ENCODE results near the gene COL17A1.

COL17A1 gene

DNA sequence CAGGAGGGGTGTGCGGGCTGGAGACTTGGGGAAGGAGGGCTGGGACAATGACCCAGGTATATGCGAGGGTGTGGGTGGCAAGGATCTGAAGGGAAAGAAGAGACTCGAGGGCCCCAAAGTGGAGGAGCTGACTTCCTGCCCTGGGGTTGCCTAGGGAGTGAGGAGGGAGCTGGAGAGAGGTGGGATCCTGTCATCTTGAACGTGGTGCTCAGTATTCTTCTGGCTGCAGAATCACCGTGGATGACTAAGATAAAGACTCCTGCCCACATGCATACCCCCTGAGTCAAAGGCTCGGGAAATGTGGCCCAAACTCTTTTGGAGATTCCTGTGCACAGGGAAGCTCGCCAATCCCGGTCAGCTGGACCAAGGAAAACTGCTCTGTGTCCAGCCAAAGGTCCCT is 31.2 kb downstream of the COL17A1 start:
- no peak for DNase-seq (ENCODE audit: low read depth, low spot score)
- Histone ChIP-seq H3K9me3 (ENCODE audit: insufficient read depth, low read length) (no peaks in the 10 kb centered on the region; the same call in 1 of the 2 replicates), H3K4me3 (ENCODE audit: insufficient read length, low read depth) (no peak overlapping the region), H3K36me3 (ENCODE audit: insufficient read depth, insufficient read length, low read length) (no peaks in the 10 kb centered on the region), H3K9ac (ENCODE audit: insufficient read length, low read depth) (no peak overlapping the region), H3K4me1 (ENCODE audit: insufficient read depth, insufficient read length) (no peaks in the 10 kb centered on the region), H3K27me3 (ENCODE audit: insufficient read depth, insufficient read length) (no peaks in the 10 kb centered on the region)
- TF ChIP-seq SUZ12 (IDR thresholded peaks at IDR 0.05; ENCODE audit: extremely low read depth, insufficient read depth, insufficient read length) (no peak), YY1 (IDR thresholded peaks at IDR 0.05; ENCODE audit: insufficient read depth, insufficient read length) (no peak), ZNF274 (IDR thresholded peaks at IDR 0.05; ENCODE audit: low read depth, low read length) (no peak)

DNA sequence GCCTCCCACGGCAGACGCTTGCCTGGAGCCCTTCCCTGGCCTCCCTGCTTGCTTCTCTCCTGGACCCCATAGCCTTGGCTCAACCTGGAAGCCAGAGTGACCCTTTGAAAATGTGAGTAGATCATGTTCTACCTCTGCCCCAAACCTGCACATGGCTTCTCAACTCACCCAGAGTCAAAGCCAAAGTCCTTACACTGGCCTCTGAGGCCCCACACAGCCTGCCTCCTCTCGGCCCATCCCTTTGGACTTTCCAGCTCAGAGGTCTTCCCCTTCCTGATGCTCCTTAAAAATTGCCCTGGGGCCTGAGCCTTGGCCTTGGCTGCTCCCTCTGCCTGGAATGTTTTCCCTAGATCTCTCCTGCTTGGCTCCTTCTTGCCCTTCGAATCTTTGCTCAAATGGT is 32.5 kb downstream of the COL17A1 start:
- H3K36me3 ChIP-seq (ENCODE audit: insufficient read depth, insufficient read length, low read length) = no peaks in the 10 kb centered on the region
- no peaks in the 10 kb centered on the region for H3K4me1 ChIP-seq (ENCODE audit: insufficient read depth, insufficient read length)
- H3K4me3 ChIP-seq (ENCODE audit: insufficient read length, low read depth) = no peak overlapping the region
- TF ChIP-seq ZNF274 (IDR thresholded peaks at IDR 0.05; ENCODE audit: low read depth, low read length) (no peak), YY1 (IDR thresholded peaks at IDR 0.05; ENCODE audit: insufficient read depth, insufficient read length) (no peak), SUZ12 (IDR thresholded peaks at IDR 0.05; ENCODE audit: extremely low read depth, insufficient read depth, insufficient read length) (no peak)
- no peaks in the 10 kb centered on the region; the same call in 1 of the 2 replicates for H3K9me3 ChIP-seq (ENCODE audit: insufficient read depth, low read length)
- H3K9ac ChIP-seq (ENCODE audit: insufficient read length, low read depth) = no peak overlapping the region
- no peak for DNase-seq (ENCODE audit: low read depth, low spot score)
- no peaks in the 10 kb centered on the region for H3K27me3 ChIP-seq (ENCODE audit: insufficient read depth, insufficient read length)

DNA sequence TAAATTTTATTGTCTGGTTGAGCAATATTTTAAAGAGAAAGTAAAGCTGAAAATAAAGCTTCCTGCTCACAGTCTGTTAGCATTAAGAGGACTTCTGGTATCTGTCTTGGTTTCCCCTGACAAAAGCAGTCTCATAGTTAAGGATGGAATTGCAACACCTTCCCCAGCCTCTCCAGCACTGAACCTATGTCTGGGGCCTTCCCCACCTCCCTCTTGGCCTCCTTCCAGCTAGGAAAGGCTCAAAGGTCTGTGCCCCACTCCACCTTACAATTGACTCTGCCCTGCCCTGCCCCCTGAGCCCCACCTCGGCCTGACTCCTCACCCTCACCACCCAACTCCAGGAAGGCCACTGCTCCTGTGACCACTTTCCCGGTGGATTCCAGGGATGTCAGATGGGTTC is 33.2 kb downstream of the COL17A1 start:
- Histone ChIP-seq H3K36me3 (ENCODE audit: insufficient read depth, insufficient read length, low read length) (no peaks in the 10 kb centered on the region), H3K4me1 (ENCODE audit: insufficient read depth, insufficient read length) (no peaks in the 10 kb centered on the region), H3K4me3 (ENCODE audit: insufficient read length, low read depth) (no peak overlapping the region), H3K27me3 (ENCODE audit: insufficient read depth, insufficient read length) (no peaks in the 10 kb centered on the region), H3K9me3 (ENCODE audit: insufficient read depth, low read length) (no peaks in the 10 kb centered on the region; the same call in 1 of the 2 replicates), H3K9ac (ENCODE audit: insufficient read length, low read depth) (no peak overlapping the region)
- TF ChIP-seq YY1 (IDR thresholded peaks at IDR 0.05; ENCODE audit: insufficient read depth, insufficient read length) = no peak
- DNase-seq (ENCODE audit: low read depth, low spot score) = no peak

DNA sequence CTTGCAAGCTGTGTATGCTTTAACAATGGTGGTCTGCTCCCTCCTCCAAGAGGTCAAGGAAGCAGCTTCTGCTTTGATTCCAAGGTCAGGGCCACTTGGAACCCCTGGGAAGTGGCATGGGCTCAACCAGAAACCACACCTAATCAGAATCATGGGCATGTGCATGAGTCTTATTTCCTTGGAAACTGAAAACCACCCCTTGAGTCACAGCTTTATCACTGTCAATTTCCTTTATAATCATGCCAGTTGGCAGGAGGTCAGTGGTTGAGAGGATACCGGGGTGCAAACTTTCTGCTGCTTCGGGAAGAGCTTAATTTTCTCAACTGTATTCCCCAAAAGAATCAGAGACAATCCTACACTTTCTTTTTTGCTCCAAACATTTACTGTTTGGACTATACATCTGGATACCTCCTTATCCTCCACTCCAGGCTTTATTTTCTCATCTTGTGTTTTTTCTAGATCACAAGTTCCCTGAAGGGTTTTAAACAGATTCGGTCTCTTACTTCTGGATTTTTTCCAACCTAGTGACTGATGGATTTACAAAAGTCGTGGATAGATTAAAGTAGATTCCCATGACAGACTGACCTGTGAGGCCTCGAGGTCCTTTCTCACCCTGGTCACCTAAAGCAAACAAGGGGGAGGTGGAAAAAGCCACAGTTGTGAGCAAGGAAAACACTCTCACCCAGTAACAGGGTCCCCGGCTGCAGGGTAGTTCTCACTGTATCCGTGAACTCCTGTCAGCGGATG is 36.0 kb downstream of the COL17A1 start:
- Histone ChIP-seq H3K9me3 (ENCODE audit: insufficient read depth, low read length) (no peaks in the 10 kb centered on the region; the same call in 1 of the 2 replicates), H3K4me1 (ENCODE audit: insufficient read depth, insufficient read length) (no peaks in the 10 kb centered on the region), H3K9ac (ENCODE audit: insufficient read length, low read depth) (no peak overlapping the region), H3K36me3 (ENCODE audit: insufficient read depth, insufficient read length, low read length) (no peaks in the 10 kb centered on the region), H3K27me3 (ENCODE audit: insufficient read depth, insufficient read length) (no peaks in the 10 kb centered on the region), H3K4me3 (ENCODE audit: insufficient read length, low read depth) (no peak overlapping the region)
- TF ChIP-seq ZNF274 (IDR thresholded peaks at IDR 0.05; ENCODE audit: low read depth, low read length) (no peak), YY1 (IDR thresholded peaks at IDR 0.05; ENCODE audit: insufficient read depth, insufficient read length) (no peak), SUZ12 (IDR thresholded peaks at IDR 0.05; ENCODE audit: extremely low read depth, insufficient read depth, insufficient read length) (no peak)
- DNase-seq (ENCODE audit: low read depth, low spot score) = no peak

DNA sequence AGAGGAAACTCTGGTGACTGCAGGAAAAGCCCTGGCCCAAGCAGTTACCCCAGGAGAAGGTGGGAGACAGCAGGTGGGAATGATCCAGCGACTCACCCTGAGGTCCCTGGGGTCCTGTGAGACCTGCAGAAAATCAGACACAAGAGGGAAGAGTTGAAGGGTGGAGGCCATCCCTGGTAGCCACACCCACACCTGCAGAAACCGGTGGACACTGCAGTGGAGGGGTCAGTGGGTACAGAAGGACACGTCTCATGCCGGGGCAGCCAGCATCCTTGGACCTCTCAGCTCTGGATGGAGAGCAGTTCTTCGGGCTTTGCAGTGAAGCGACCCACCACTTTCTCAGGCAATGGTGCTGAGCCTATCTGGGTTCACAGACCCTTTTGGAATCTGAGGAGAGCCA is 39.0 kb downstream of the COL17A1 start:
- no peak for DNase-seq (ENCODE audit: low read depth, low spot score)
- no peak overlapping the region for H3K4me3 ChIP-seq (ENCODE audit: insufficient read length, low read depth)
- H3K36me3 ChIP-seq (ENCODE audit: insufficient read depth, insufficient read length, low read length) = no peaks in the 10 kb centered on the region
- no peaks in the 10 kb centered on the region for H3K9me3 ChIP-seq (ENCODE audit: insufficient read depth, low read length)
- H3K27me3 ChIP-seq (ENCODE audit: insufficient read depth, insufficient read length) = no peaks in the 10 kb centered on the region
- TF ChIP-seq ZNF274 (IDR thresholded peaks at IDR 0.05; ENCODE audit: low read depth, low read length) (no peak), SUZ12 (IDR thresholded peaks at IDR 0.05; ENCODE audit: extremely low read depth, insufficient read depth, insufficient read length) (no peak), YY1 (IDR thresholded peaks at IDR 0.05; ENCODE audit: insufficient read depth, insufficient read length) (no peak)
- no peak overlapping the region for H3K9ac ChIP-seq (ENCODE audit: insufficient read length, low read depth)
- H3K4me1 ChIP-seq (ENCODE audit: insufficient read depth, insufficient read length) = no peaks in the 10 kb centered on the region

DNA sequence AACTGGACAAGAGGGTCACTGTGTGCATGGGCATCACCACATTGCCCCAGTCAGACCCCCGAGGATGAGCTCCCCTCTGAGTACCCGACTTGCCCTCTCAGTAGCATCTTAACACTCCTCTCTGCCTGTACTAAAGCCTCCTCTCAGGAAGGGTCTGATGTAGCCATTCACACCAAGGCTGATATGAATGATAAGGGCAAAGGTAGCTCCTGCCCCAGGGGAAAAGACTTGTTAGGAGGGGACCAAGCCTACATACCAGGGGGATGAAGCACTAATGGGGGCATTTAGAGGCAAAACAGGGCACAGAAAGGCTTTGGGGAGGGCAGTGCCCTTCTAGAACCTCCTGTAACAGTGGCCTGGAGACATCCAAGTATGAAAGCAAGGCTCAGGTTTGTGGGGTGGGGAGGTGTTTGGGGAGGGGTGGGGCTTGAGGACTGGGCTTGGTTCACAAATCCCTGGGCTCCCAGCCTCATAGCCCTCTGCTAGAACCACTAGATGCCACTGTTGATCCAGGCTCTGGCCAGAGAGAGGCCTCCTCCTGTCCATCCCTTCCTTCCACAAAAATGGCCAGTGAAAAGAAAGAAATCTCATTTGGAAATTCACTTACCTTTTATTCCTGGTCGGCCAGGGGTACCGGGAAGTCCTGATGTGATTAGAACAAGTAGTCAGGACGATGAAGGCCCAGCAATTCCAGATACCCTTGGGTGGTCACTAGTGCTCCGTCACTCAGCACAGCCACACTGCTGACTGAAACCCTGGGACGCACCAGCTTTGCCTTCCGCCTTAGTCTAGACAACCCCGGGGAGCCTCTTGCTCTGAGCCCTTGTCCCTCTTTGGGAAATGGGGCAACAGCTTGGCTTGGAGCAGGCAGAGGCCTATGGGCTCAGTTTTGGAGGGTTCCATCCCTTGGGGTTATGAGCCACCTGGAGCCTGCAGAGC is 40.3 kb downstream of the COL17A1 start:
- H3K27me3 ChIP-seq (ENCODE audit: insufficient read depth, insufficient read length) = no peaks in the 10 kb centered on the region
- no peak for TF ChIP-seq ZNF274 (IDR thresholded peaks at IDR 0.05; ENCODE audit: low read depth, low read length)
- no peak for TF ChIP-seq SUZ12 (IDR thresholded peaks at IDR 0.05; ENCODE audit: extremely low read depth, insufficient read depth, insufficient read length)
- no peak for TF ChIP-seq YY1 (IDR thresholded peaks at IDR 0.05; ENCODE audit: insufficient read depth, insufficient read length)
- no peaks in the 10 kb centered on the region for H3K4me1 ChIP-seq (ENCODE audit: insufficient read depth, insufficient read length)
- no peak overlapping the region for H3K9ac ChIP-seq (ENCODE audit: insufficient read length, low read depth)
- no peak overlapping the region for H3K4me3 ChIP-seq (ENCODE audit: insufficient read length, low read depth)
- H3K9me3 ChIP-seq (ENCODE audit: insufficient read depth, low read length) = no peaks in the 10 kb centered on the region
- peak; percentile 59 for DNase-seq (ENCODE audit: low read depth, low spot score)
- H3K36me3 ChIP-seq (ENCODE audit: insufficient read depth, insufficient read length, low read length) = no peaks in the 10 kb centered on the region

DNA sequence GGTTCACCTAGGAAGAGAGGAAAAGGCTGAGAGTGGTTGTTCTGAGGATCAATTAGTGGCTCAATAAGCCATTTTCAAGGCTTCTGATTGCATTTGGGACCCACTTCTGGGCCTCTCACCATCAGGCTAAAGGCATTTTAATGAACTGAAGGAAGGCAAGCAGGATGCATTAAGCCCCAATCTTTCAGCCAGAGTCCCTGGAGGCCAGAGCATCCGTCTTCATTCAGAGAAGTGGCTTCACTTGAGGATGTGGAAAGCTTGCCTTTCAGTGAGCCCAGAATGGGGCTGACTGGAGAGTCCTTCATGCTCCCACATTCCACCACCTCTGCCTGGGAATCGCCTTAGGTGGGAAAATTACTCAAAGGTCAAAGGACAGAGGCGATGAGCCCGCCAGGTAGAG is 41.8 kb downstream of the COL17A1 start:
- Histone ChIP-seq H3K9me3 (ENCODE audit: insufficient read depth, low read length) (no peaks in the 10 kb centered on the region), H3K36me3 (ENCODE audit: insufficient read depth, insufficient read length, low read length) (no peaks in the 10 kb centered on the region), H3K4me3 (ENCODE audit: insufficient read length, low read depth) (no peak overlapping the region), H3K9ac (ENCODE audit: insufficient read length, low read depth) (no peak overlapping the region), H3K4me1 (ENCODE audit: insufficient read depth, insufficient read length) (no peaks in the 10 kb centered on the region), H3K27me3 (ENCODE audit: insufficient read depth, insufficient read length) (no peaks in the 10 kb centered on the region)
- TF ChIP-seq YY1 (IDR thresholded peaks at IDR 0.05; ENCODE audit: insufficient read depth, insufficient read length) (no peak), SUZ12 (IDR thresholded peaks at IDR 0.05; ENCODE audit: extremely low read depth, insufficient read depth, insufficient read length) (no peak), ZNF274 (IDR thresholded peaks at IDR 0.05; ENCODE audit: low read depth, low read length) (no peak)
- DNase-seq (ENCODE audit: low read depth, low spot score) = no peak

Measured in NT2/D1 (cell line).